Activated naive CD8-positive, alpha-beta T cell (primary cell): Measurements from ENCODE around the gene EPN2.

Source experiments
- H3K27ac Mint-ChIP-seq: one replicate; pipeline ENCODE4 v1.8.0; 2021; ENCODE audit warnings: mixed read lengths
- H3K27me3 Mint-ChIP-seq: one replicate; pipeline ENCODE4 v1.8.0; 2021; ENCODE audit warnings: mixed read lengths
- H3K36me3 Mint-ChIP-seq: one replicate; pipeline ENCODE4 v1.8.0; 2021; ENCODE audit warnings: mixed read lengths
- H3K4me1 Mint-ChIP-seq: one replicate; pipeline ENCODE4 v1.8.0; 2021; ENCODE audit warnings: low read depth, mixed read lengths
- H3K4me3 Mint-ChIP-seq: one replicate; pipeline ENCODE4 v1.8.0; 2021; ENCODE audit warnings: mild to moderate bottlenecking, mixed read lengths
- H3K9me3 Mint-ChIP-seq: one replicate; pipeline ENCODE4 v1.8.0; 2021; ENCODE audit warnings: low read depth, mixed read lengths

Gene EPN2

GRCh38 chr17:19357351-19357750 lies 120.2 kb downstream of the EPN2 start:
- H3K4me3 Mint-ChIP-seq: no peak overlapping the region
- no peak overlapping the region for H3K27ac Mint-ChIP-seq
- H3K27me3 Mint-ChIP-seq: peaks cover 12% of the 10 kb centered on the region
- peaks cover 6% of the 10 kb centered on the region for H3K36me3 Mint-ChIP-seq
- peaks cover 6% of the 10 kb centered on the region for H3K4me1 Mint-ChIP-seq
- H3K9me3 Mint-ChIP-seq: no peaks in the 10 kb centered on the region

GRCh38 chr17:19357761-19358160 lies 120.6 kb downstream of the EPN2 start:
- peaks cover 6% of the 10 kb centered on the region for H3K36me3 Mint-ChIP-seq
- H3K4me1 Mint-ChIP-seq: peaks cover 6% of the 10 kb centered on the region
- H3K27ac Mint-ChIP-seq: no peak overlapping the region
- no peaks in the 10 kb centered on the region for H3K9me3 Mint-ChIP-seq
- H3K27me3 Mint-ChIP-seq: peaks cover 12% of the 10 kb centered on the region
- no peak overlapping the region for H3K4me3 Mint-ChIP-seq

GRCh38 chr17:19359151-19359550 lies 122.0 kb downstream of the EPN2 start:
- Mint-ChIP-seq H3K27ac (no peak overlapping the region), H3K36me3 (peaks cover 6% of the 10 kb centered on the region), H3K9me3 (no peaks in the 10 kb centered on the region), H3K4me1 (peaks cover 6% of the 10 kb centered on the region), H3K27me3 (peaks cover 10% of the 10 kb centered on the region), H3K4me3 (no peak overlapping the region)

- Mint-ChIP-seq H3K27me3 (peaks cover 7% of the 10 kb centered on the region), H3K4me3 (no peak overlapping the region), H3K36me3 (peaks cover 6% of the 10 kb centered on the region), H3K27ac (no peak overlapping the region), H3K4me1 (peaks cover 6% of the 10 kb centered on the region), H3K9me3 (no peaks in the 10 kb centered on the region)
These were observed 122.7 kb downstream of the EPN2 start for GRCh38 chr17:19359856-19360255.

- no peak overlapping the region for H3K27ac Mint-ChIP-seq
- peaks cover 5% of the 10 kb centered on the region for H3K27me3 Mint-ChIP-seq
- H3K9me3 Mint-ChIP-seq: no peaks in the 10 kb centered on the region
- H3K4me1 Mint-ChIP-seq: peaks cover 6% of the 10 kb centered on the region
- H3K36me3 Mint-ChIP-seq: peaks cover 6% of the 10 kb centered on the region
- H3K4me3 Mint-ChIP-seq: no peak overlapping the region
These were observed 123.6 kb downstream of the EPN2 start for GRCh38 chr17:19360772-19361171.

- peaks cover 6% of the 10 kb centered on the region for H3K36me3 Mint-ChIP-seq
- H3K9me3 Mint-ChIP-seq: no peaks in the 10 kb centered on the region
- peaks cover 6% of the 10 kb centered on the region for H3K4me1 Mint-ChIP-seq
- peak overlapping the region; percentile 86 for H3K4me3 Mint-ChIP-seq
- H3K27me3 Mint-ChIP-seq: peaks cover 5% of the 10 kb centered on the region
- no peak overlapping the region for H3K27ac Mint-ChIP-seq
These were observed 124.2 kb downstream of the EPN2 start for GRCh38 chr17:19361326-19361725.

- peak overlapping the region; percentile 86 for H3K4me3 Mint-ChIP-seq
- peaks cover 6% of the 10 kb centered on the region for H3K4me1 Mint-ChIP-seq
- peaks cover 6% of the 10 kb centered on the region for H3K36me3 Mint-ChIP-seq
- peak overlapping the region; percentile 50 for H3K27ac Mint-ChIP-seq
- no peaks in the 10 kb centered on the region for H3K9me3 Mint-ChIP-seq
- peaks cover 5% of the 10 kb centered on the region for H3K27me3 Mint-ChIP-seq
These were observed 124.7 kb downstream of the EPN2 start for GRCh38 chr17:19361944-19362276.

GRCh38 chr17:19362277-19363113 lies 125.3 kb downstream of the EPN2 start, which contains the start of gene B9D1:
Gene B9D1, minus strand, starts transcription at chr17:19362723. Its CDS starts 154 bp downstream, at chr17:19362569.
- Mint-ChIP-seq H3K36me3 (peaks cover 6% of the 10 kb centered on the region), H3K27ac (peak within 1 kb of the TSS; percentile 50), H3K9me3 (no peaks in the 10 kb centered on the region), H3K27me3 (peaks cover 5% of the 10 kb centered on the region), H3K4me1 (peaks cover 6% of the 10 kb centered on the region), H3K4me3 (peak within 1 kb of the TSS; percentile 86)

- peaks cover 5% of the 10 kb centered on the region for H3K27me3 Mint-ChIP-seq
- no peak overlapping the region for H3K27ac Mint-ChIP-seq
- H3K9me3 Mint-ChIP-seq: no peaks in the 10 kb centered on the region
- H3K36me3 Mint-ChIP-seq: peaks cover 6% of the 10 kb centered on the region
- H3K4me1 Mint-ChIP-seq: peaks cover 6% of the 10 kb centered on the region
- H3K4me3 Mint-ChIP-seq: peak overlapping the region; percentile 86
These were observed 125.9 kb downstream of the EPN2 start for GRCh38 chr17:19363114-19363438.

GRCh38 chr17:19363460-19364035 lies 126.4 kb downstream of the EPN2 start:
- no peaks in the 10 kb centered on the region for H3K9me3 Mint-ChIP-seq
- peak overlapping the region; percentile 62 for H3K4me3 Mint-ChIP-seq
- peaks cover 3% of the 10 kb centered on the region for H3K36me3 Mint-ChIP-seq
- H3K27ac Mint-ChIP-seq: no peak overlapping the region
- H3K4me1 Mint-ChIP-seq: peaks cover 6% of the 10 kb centered on the region
- peaks cover 2% of the 10 kb centered on the region for H3K27me3 Mint-ChIP-seq

- Mint-ChIP-seq H3K27me3 (peaks cover 2% of the 10 kb centered on the region), H3K9me3 (no peaks in the 10 kb centered on the region), H3K4me1 (peaks cover 17% of the 10 kb centered on the region), H3K27ac (no peak overlapping the region), H3K4me3 (no peak overlapping the region), H3K36me3 (no peaks in the 10 kb centered on the region)
These were observed 127.7 kb downstream of the EPN2 start for GRCh38 chr17:19364699-19365498.

GRCh38 chr17:19365499-19365817 lies 128.3 kb downstream of the EPN2 start:
- peaks cover 22% of the 10 kb centered on the region for H3K4me1 Mint-ChIP-seq
- H3K27ac Mint-ChIP-seq: no peak overlapping the region
- H3K27me3 Mint-ChIP-seq: peaks cover 2% of the 10 kb centered on the region
- no peaks in the 10 kb centered on the region for H3K9me3 Mint-ChIP-seq
- H3K4me3 Mint-ChIP-seq: no peak overlapping the region
- no peaks in the 10 kb centered on the region for H3K36me3 Mint-ChIP-seq

GRCh38 chr17:19365833-19366636 lies 128.9 kb downstream of the EPN2 start:
- Mint-ChIP-seq H3K27ac (no peak overlapping the region), H3K4me1 (peaks cover 24% of the 10 kb centered on the region), H3K4me3 (no peak overlapping the region), H3K9me3 (no peaks in the 10 kb centered on the region), H3K36me3 (no peaks in the 10 kb centered on the region), H3K27me3 (no peaks in the 10 kb centered on the region)

GRCh38 chr17:19366637-19366972 lies 129.4 kb downstream of the EPN2 start:
- Mint-ChIP-seq H3K27me3 (no peaks in the 10 kb centered on the region), H3K4me3 (no peak overlapping the region), H3K36me3 (no peaks in the 10 kb centered on the region), H3K4me1 (peaks cover 25% of the 10 kb centered on the region), H3K27ac (no peak overlapping the region), H3K9me3 (no peaks in the 10 kb centered on the region)

GRCh38 chr17:19368229-19368628 lies 131.1 kb downstream of the EPN2 start:
- H3K27ac Mint-ChIP-seq: no peak overlapping the region
- no peaks in the 10 kb centered on the region for H3K9me3 Mint-ChIP-seq
- no peaks in the 10 kb centered on the region for H3K36me3 Mint-ChIP-seq
- no peaks in the 10 kb centered on the region for H3K27me3 Mint-ChIP-seq
- H3K4me3 Mint-ChIP-seq: no peak overlapping the region
- peaks cover 25% of the 10 kb centered on the region for H3K4me1 Mint-ChIP-seq
